GM12878 (cell line): ENCODE measurements around the gene ADISSP. TPM values are rescaled to one million over a fixed set of nuclear protein-coding genes. Genes with fewer than 3 reads are reported as not detected.

Source experiments
- BCLAF1 ChIP-seq: fragments of 450-650 bp; IDR thresholded peaks from 2 replicates; pipeline ENCODE4 v1.6.1; 2017; ENCODE audit warnings: antibody characterized with exemption, mild to moderate bottlenecking, moderate library complexity
- FOXK2 ChIP-seq: fragments of 450-650 bp; IDR thresholded peaks from 2 replicates; pipeline ENCODE4 v1.6.1; 2017; ENCODE audit warnings: mild to moderate bottlenecking, moderate library complexity
- MLLT1 ChIP-seq: fragments of 450-650 bp; IDR thresholded peaks from 2 replicates; pipeline ENCODE4 v1.6.1; 2016; ENCODE audit warnings: mild to moderate bottlenecking
- NFXL1 ChIP-seq: fragments of 450-650 bp; IDR thresholded peaks from 2 replicates; pipeline ENCODE4 v1.6.1; 2017; ENCODE audit warnings: antibody characterized with exemption, mild to moderate bottlenecking, borderline replicate concordance
- polyA plus RNA-seq, 11 experiments: library from polyadenylated mRNA; depleted of rRNA in 4 of 11; unstranded in 6 of 11; stranded (reverse) in 5 of 11; fragments of >200 nt; fragmentation: Nextera tagmentation in 4 of 11; fragmentation: Illumina TruSeq in 1 of 11; extraction: Ambion mirVana in 4 of 11; extraction: Trizol in 1 of 11; gene quantifications; 1 replicate in 1 of 11; 2 replicates in 10 of 11; pipeline versions ENCODE4 v1.2.1 to v1.2.3, GENCODE V29; 2011 to 2016; ENCODE audit warnings: inconsistent platforms in 2 of 11, missing spikeins in 2 of 11, low read depth in 1 of 11
- total RNA-seq, 4 experiments: library from RNA; depleted of rRNA in 3 of 4; stranded (reverse); fragments of >200 nt in 3 of 4; fragmentation: Illumina TruSeq in 1 of 4; extraction: Trizol in 1 of 4; gene quantifications; 2 replicates each; pipeline versions ENCODE4 v1.2.1 to v1.2.3, GENCODE V29; 2013 to 2021
- TF ChIP-seq, protein P1 (sequence below): IDR thresholded peaks from 2 replicates; pipeline ENCODE4 v1.6.1; 2011; ENCODE audit warnings: borderline replicate concordance, low read depth, mild to moderate bottlenecking, moderate library complexity, mixed read lengths, low read length; ENCODE audit not compliant: insufficient read depth; ENCODE audit errors: extremely low read length
- TF ChIP-seq, protein P2 (sequence below): IDR thresholded peaks from 2 replicates; pipeline ENCODE4 v1.6.1; 2011; ENCODE audit warnings: borderline replicate concordance, low read depth, mild to moderate bottlenecking, moderate library complexity, low read length; ENCODE audit not compliant: insufficient read depth, poor library complexity, severe bottlenecking

ADISSP gene
- total and polyA plus RNA-seq, 10 of the 15 experiments (the other 5 are each of a cell fraction or from before 2014, with no cell fraction given), result 0.80 to 96.3 (median 38.6) TPM

GRCh38 chr20:3704087-3704486, 63.5 kb downstream of the ADISSP start (continued):
- TF ChIP-seq BCLAF1, result no peak
- TF ChIP-seq, protein P1, sequence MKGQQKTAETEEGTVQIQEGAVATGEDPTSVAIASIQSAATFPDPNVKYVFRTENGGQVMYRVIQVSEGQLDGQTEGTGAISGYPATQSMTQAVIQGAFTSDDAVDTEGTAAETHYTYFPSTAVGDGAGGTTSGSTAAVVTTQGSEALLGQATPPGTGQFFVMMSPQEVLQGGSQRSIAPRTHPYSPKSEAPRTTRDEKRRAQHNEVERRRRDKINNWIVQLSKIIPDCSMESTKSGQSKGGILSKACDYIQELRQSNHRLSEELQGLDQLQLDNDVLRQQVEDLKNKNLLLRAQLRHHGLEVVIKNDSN, result no peak
- TF ChIP-seq NFXL1, result no peak
- TF ChIP-seq MLLT1, result no peak
- TF ChIP-seq FOXK2, result no peak
- TF ChIP-seq, protein P2, sequence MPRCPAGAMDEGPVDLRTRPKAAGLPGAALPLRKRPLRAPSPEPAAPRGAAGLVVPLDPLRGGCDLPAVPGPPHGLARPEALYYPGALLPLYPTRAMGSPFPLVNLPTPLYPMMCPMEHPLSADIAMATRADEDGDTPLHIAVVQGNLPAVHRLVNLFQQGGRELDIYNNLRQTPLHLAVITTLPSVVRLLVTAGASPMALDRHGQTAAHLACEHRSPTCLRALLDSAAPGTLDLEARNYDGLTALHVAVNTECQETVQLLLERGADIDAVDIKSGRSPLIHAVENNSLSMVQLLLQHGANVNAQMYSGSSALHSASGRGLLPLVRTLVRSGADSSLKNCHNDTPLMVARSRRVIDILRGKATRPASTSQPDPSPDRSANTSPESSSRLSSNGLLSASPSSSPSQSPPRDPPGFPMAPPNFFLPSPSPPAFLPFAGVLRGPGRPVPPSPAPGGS, result no peak

Other genes starting within 250 kb of the ADISSP start
Only the 7 nearest of the 11 such genes appear.
- gene SIGLEC1, start 55.2 kb downstream of the ADISSP start, total RNA-seq (2014; rRNA removed), result not detected in 2 replicates
- not detected in 2 replicates for gene SIGLEC1, start 55.2 kb downstream of the ADISSP start, total RNA-seq (2014; rRNA removed; fragmentation: Illumina TruSeq; extraction: Trizol)
- 0.05 TPM in 1 of 2 replicates, not detected in the other for gene SIGLEC1, start 55.2 kb downstream of the ADISSP start, total RNA-seq (2021)
- gene SIGLEC1, start 55.2 kb downstream of the ADISSP start, polyA plus RNA-seq (2011; rRNA removed), result not detected in 2 replicates
- gene SIGLEC1, start 55.2 kb downstream of the ADISSP start, polyA plus RNA-seq (2014; fragmentation: Illumina TruSeq; extraction: Trizol), result not detected in 2 replicates
- not detected for gene SIGLEC1, start 55.2 kb downstream of the ADISSP start, polyA plus RNA-seq (2014; fragmentation: Nextera tagmentation; extraction: Ambion mirVana)
- gene SIGLEC1, start 55.2 kb downstream of the ADISSP start, polyA plus RNA-seq (2014; rRNA removed), result not detected in 2 replicates
- gene SIGLEC1, start 55.2 kb downstream of the ADISSP start, polyA plus RNA-seq (2016; fragmentation: Nextera tagmentation; extraction: Ambion mirVana), result not detected
- gene HSPA12B, start 35.1 kb downstream of the ADISSP start, total RNA-seq (2014; rRNA removed), result not detected in 2 replicates
- gene HSPA12B, start 35.1 kb downstream of the ADISSP start, total RNA-seq (2014; rRNA removed; fragmentation: Illumina TruSeq; extraction: Trizol), result not detected in 2 replicates
- not detected in 2 replicates for gene HSPA12B, start 35.1 kb downstream of the ADISSP start, total RNA-seq (2021)
- gene HSPA12B, start 35.1 kb downstream of the ADISSP start, polyA plus RNA-seq (2011; rRNA removed), result not detected in 2 replicates
- not detected in 2 replicates for gene HSPA12B, start 35.1 kb downstream of the ADISSP start, polyA plus RNA-seq (2014; fragmentation: Illumina TruSeq; extraction: Trizol)
- gene HSPA12B, start 35.1 kb downstream of the ADISSP start, polyA plus RNA-seq (2014; fragmentation: Nextera tagmentation; extraction: Ambion mirVana), result not detected
- not detected in 2 replicates for gene HSPA12B, start 35.1 kb downstream of the ADISSP start, polyA plus RNA-seq (2014; rRNA removed)
- under 1 TPM in 1 of 2 experiments, not detected in 1; 0.08 TPM for gene HSPA12B, start 35.1 kb downstream of the ADISSP start, polyA plus RNA-seq (2016; fragmentation: Nextera tagmentation; extraction: Ambion mirVana)
- gene SPEF1, start 13.7 kb upstream of the ADISSP start, total RNA-seq (2014; rRNA removed), result not detected in 2 replicates
- not detected in 2 replicates for gene SPEF1, start 13.7 kb upstream of the ADISSP start, total RNA-seq (2014; rRNA removed; fragmentation: Illumina TruSeq; extraction: Trizol)
- not detected in 2 replicates for gene SPEF1, start 13.7 kb upstream of the ADISSP start, total RNA-seq (2021)
- not detected in 2 replicates for gene SPEF1, start 13.7 kb upstream of the ADISSP start, polyA plus RNA-seq (2011; rRNA removed)
- not detected in 2 replicates for gene SPEF1, start 13.7 kb upstream of the ADISSP start, polyA plus RNA-seq (2014; fragmentation: Illumina TruSeq; extraction: Trizol)
- gene SPEF1, start 13.7 kb upstream of the ADISSP start, polyA plus RNA-seq (2014; fragmentation: Nextera tagmentation; extraction: Ambion mirVana), result not detected
- gene SPEF1, start 13.7 kb upstream of the ADISSP start, polyA plus RNA-seq (2014; rRNA removed), result 0.06 and 0.12 TPM in 2 replicates
- gene SPEF1, start 13.7 kb upstream of the ADISSP start, polyA plus RNA-seq (2016; fragmentation: Nextera tagmentation; extraction: Ambion mirVana), result not detected
- 56.6 and 68.6 TPM in 2 replicates for gene CENPB, start 19.0 kb upstream of the ADISSP start, total RNA-seq (2014; rRNA removed)
- gene CENPB, start 19.0 kb upstream of the ADISSP start, total RNA-seq (2014; rRNA removed; fragmentation: Illumina TruSeq; extraction: Trizol), result 24.4 and 27.6 TPM in 2 replicates
- gene CENPB, start 19.0 kb upstream of the ADISSP start, total RNA-seq (2021), result 68.3 and 71.2 TPM in 2 replicates
- 4.3 and 7.1 TPM in 2 replicates for gene CENPB, start 19.0 kb upstream of the ADISSP start, polyA plus RNA-seq (2011; rRNA removed)
- gene CENPB, start 19.0 kb upstream of the ADISSP start, polyA plus RNA-seq (2014; fragmentation: Illumina TruSeq; extraction: Trizol), result 10.9 and 20.9 TPM in 2 replicates
- under 1 TPM; 0.16 to 0.29 TPM for gene CENPB, start 19.0 kb upstream of the ADISSP start, polyA plus RNA-seq (2014; fragmentation: Nextera tagmentation; extraction: Ambion mirVana)
- 35.5 and 44.8 TPM in 2 replicates for gene CENPB, start 19.0 kb upstream of the ADISSP start, polyA plus RNA-seq (2014; rRNA removed)
- gene CENPB, start 19.0 kb upstream of the ADISSP start, polyA plus RNA-seq (2016; fragmentation: Nextera tagmentation; extraction: Ambion mirVana), result 1 to 10 TPM; 1.6 to 2.4 TPM
- gene CDC25B, start 28.6 kb upstream of the ADISSP start, total RNA-seq (2014; rRNA removed), result 18.5 and 20.7 TPM in 2 replicates
- 11.2 and 13.0 TPM in 2 replicates for gene CDC25B, start 28.6 kb upstream of the ADISSP start, total RNA-seq (2014; rRNA removed; fragmentation: Illumina TruSeq; extraction: Trizol)
- gene CDC25B, start 28.6 kb upstream of the ADISSP start, total RNA-seq (2021), result 58.8 and 58.9 TPM in 2 replicates
- gene CDC25B, start 28.6 kb upstream of the ADISSP start, polyA plus RNA-seq (2011; rRNA removed), result 11.2 and 20.2 TPM in 2 replicates
- gene CDC25B, start 28.6 kb upstream of the ADISSP start, polyA plus RNA-seq (2014; fragmentation: Illumina TruSeq; extraction: Trizol), result 25.1 and 36.9 TPM in 2 replicates
- 1 to 10 TPM; 4.6 to 8.6 TPM for gene CDC25B, start 28.6 kb upstream of the ADISSP start, polyA plus RNA-seq (2014; fragmentation: Nextera tagmentation; extraction: Ambion mirVana)
- gene CDC25B, start 28.6 kb upstream of the ADISSP start, polyA plus RNA-seq (2014; rRNA removed), result 37.0 and 44.2 TPM in 2 replicates
- 10 to 100 TPM; 28.4 to 28.7 TPM for gene CDC25B, start 28.6 kb upstream of the ADISSP start, polyA plus RNA-seq (2016; fragmentation: Nextera tagmentation; extraction: Ambion mirVana)
- gene AP5S1, start 52.8 kb upstream of the ADISSP start, total RNA-seq (2014; rRNA removed), result 11.6 and 13.2 TPM in 2 replicates
- gene AP5S1, start 52.8 kb upstream of the ADISSP start, total RNA-seq (2014; rRNA removed; fragmentation: Illumina TruSeq; extraction: Trizol), result 3.8 and 4.7 TPM in 2 replicates
- 12.3 and 12.4 TPM in 2 replicates for gene AP5S1, start 52.8 kb upstream of the ADISSP start, total RNA-seq (2021)
- gene AP5S1, start 52.8 kb upstream of the ADISSP start, polyA plus RNA-seq (2011; rRNA removed), result 1.7 and 3.8 TPM in 2 replicates
- 1.8 and 3.8 TPM in 2 replicates for gene AP5S1, start 52.8 kb upstream of the ADISSP start, polyA plus RNA-seq (2014; fragmentation: Illumina TruSeq; extraction: Trizol)
- 1 to 10 TPM; 4.4 to 5.8 TPM for gene AP5S1, start 52.8 kb upstream of the ADISSP start, polyA plus RNA-seq (2014; fragmentation: Nextera tagmentation; extraction: Ambion mirVana)
- gene AP5S1, start 52.8 kb upstream of the ADISSP start, polyA plus RNA-seq (2014; rRNA removed), result 9.7 and 11.1 TPM in 2 replicates
- 10 to 100 TPM; 10.5 to 13.1 TPM for gene AP5S1, start 52.8 kb upstream of the ADISSP start, polyA plus RNA-seq (2016; fragmentation: Nextera tagmentation; extraction: Ambion mirVana)
- 15.2 and 16.2 TPM in 2 replicates for gene MAVS, start 79.1 kb upstream of the ADISSP start, total RNA-seq (2014; rRNA removed)
- gene MAVS, start 79.1 kb upstream of the ADISSP start, total RNA-seq (2014; rRNA removed; fragmentation: Illumina TruSeq; extraction: Trizol), result 10.9 and 11.7 TPM in 2 replicates
- gene MAVS, start 79.1 kb upstream of the ADISSP start, total RNA-seq (2021), result 23.5 and 25.2 TPM in 2 replicates
- 7.6 and 10.0 TPM in 2 replicates for gene MAVS, start 79.1 kb upstream of the ADISSP start, polyA plus RNA-seq (2011; rRNA removed)
- gene MAVS, start 79.1 kb upstream of the ADISSP start, polyA plus RNA-seq (2014; fragmentation: Illumina TruSeq; extraction: Trizol), result 14.5 and 15.6 TPM in 2 replicates
- gene MAVS, start 79.1 kb upstream of the ADISSP start, polyA plus RNA-seq (2014; fragmentation: Nextera tagmentation; extraction: Ambion mirVana), result 1 to 10 TPM; 1.6 to 2.0 TPM
- 17.5 and 18.7 TPM in 2 replicates for gene MAVS, start 79.1 kb upstream of the ADISSP start, polyA plus RNA-seq (2014; rRNA removed)
- 10 to 100 TPM; 12.4 to 12.9 TPM for gene MAVS, start 79.1 kb upstream of the ADISSP start, polyA plus RNA-seq (2016; fragmentation: Nextera tagmentation; extraction: Ambion mirVana)